ENCODE results near the gene SLC6A2.

DNA sequence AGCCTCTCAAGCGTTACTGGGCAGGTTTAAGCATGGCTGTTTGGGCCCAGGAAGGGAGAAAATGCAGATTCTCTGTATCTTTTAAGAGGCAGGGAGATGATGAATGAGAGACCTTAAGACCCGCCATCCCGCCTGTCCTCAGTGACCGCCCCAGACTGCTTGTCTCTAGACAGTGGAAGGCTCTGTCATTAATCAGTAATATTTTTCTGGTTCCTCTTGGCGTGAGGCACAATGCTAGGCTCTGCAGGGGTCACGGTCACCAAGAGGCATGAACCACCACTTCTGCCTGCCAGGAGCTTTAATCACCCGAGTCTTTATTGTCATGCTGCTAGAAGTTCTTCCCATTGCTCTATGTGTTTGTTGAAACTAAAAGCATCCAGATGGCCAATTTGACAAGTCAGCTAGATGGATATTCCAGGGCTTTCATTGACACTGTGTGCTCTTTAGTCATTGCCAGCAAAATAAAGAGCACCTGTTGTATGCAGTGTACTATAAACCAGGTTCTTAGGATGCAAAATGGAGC lies 3.2 kb downstream of the SLC6A2 start:
- TF ChIP-seq CTCF (conservative IDR thresholded peaks at IDR 0.05; ENCODE audit: low read depth, low read length) (no peak), EZH2 (IDR thresholded peaks at IDR 0.05; ENCODE audit: low read length, unreplicated experiment) (no peak)

All from PC-3 (cell line).